Prostate gland (tissue), 2 donors: ENCODE data around the gene CASP12.

Experiments used
- CTCF ChIP-seq, 4 experiments: fragments of 200-600 bp in 2 of 4; fragments of 450-650 bp in 2 of 4; sonication (generic) in 2 of 4; IDR thresholded peaks; 1 replicate in 3 of 4; 2 replicates in 1 of 4; pipeline ENCODE4 v1.5.1; 2016 to 2019; ENCODE audit warnings: antibody characterized with exemption in 4 of 4, mild to moderate bottlenecking in 2 of 4, moderate library complexity in 2 of 4
- POLR2A ChIP-seq: fragments of 450-650 bp; IDR thresholded peaks from one replicate; pipeline ENCODE4 v1.6.1; 2016; ENCODE audit warnings: antibody characterized with exemption, mild to moderate bottlenecking

DNA sequence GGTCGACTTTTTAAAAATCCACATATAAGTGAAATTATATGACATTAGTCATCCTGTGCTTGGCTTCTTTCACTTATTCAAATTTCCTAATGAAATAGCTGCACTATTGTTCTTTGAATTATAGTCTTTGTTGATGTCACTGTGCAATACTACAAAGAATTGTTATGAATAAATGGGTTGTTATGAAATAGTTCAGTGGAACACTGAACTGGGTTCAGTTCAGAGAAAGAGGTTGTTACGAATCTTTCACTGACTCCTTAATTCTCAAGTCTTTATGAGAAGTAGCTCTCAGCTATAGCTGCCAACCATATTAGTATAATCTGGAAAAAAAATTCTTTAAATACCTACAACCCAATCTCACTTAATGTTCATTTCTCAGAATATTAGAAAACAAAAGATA lies 42.3 kb downstream of the CASP12 start:
- no peak for TF ChIP-seq CTCF (IDR thresholded peaks at IDR 0.05)
- TF ChIP-seq POLR2A: no peak
